SU-DHL-6 (cell line): Measurements from ENCODE around the gene KRT36.

ENCODE experiments used
- CTCF ChIP-seq: fragments of 200-600 bp; sonication (generic); IDR thresholded peaks from one replicate; pipeline ENCODE4 v1.5.1; 2017; ENCODE audit warnings: antibody characterized with exemption, mild to moderate bottlenecking, low read length, moderate library complexity; ENCODE audit not compliant: insufficient read depth, poor library complexity, severe bottlenecking
- EZH2phosphoT487 ChIP-seq: fragments of 200-600 bp; sonication (generic), shearing (Covaris generic); conservative IDR thresholded peaks from 2 replicates; pipeline ENCODE4 v1.6.1; 2018; ENCODE audit warnings: mild to moderate bottlenecking, antibody characterized with exemption, low read length, moderate library complexity, mixed read lengths

GRCh38 chr17:41478237-41478636 lies 11.5 kb downstream of the KRT36 start:
- TF ChIP-seq CTCF: no peak
- TF ChIP-seq EZH2phosphoT487: no peak
